Heart left ventricle (tissue), 16 donors: ENCODE measurements around the gene PRX. TPM values are rescaled to one million over a fixed set of nuclear protein-coding genes. Genes with fewer than 3 reads are reported as not detected.

Experiments used
- ATAC-seq, 4 donors: fragments of 200-7000 bp; cut with Tn5 transposase; one replicate each; pipeline ENCODE4 v1.9.1; 2020 to 2022; ENCODE audit warnings: moderate library complexity in 4 of 4, mild to moderate bottlenecking in 3 of 4, moderate number of reproducible peaks in 1 of 4
- DNase-seq, 5 donors: peaks; one replicate each; pipeline ENCODE4 v3.0.0-alpha.2; 2020
- H3K27ac ChIP-seq, 12 donors: fragments of 200-600 bp; sonication (generic) in 4 of 12; one replicate each; pipeline versions ENCODE4 v1.5.0 to v1.8.0; 2016 to 2022; ENCODE audit warnings: mild to moderate bottlenecking in 2 of 12
- H3K27me3 ChIP-seq, 9 donors: fragments of 200-600 bp; sonication (generic) in 2 of 9; one replicate each; pipeline versions ENCODE4 v1.5.1 to v1.8.0; 2016 to 2022; ENCODE audit warnings: mild to moderate bottlenecking in 3 of 9
- H3K36me3 ChIP-seq, 9 donors: fragments of 200-600 bp; sonication (generic) in 2 of 9; one replicate each; pipeline versions ENCODE4 v1.5.0 to v1.8.0; 2018 to 2022; ENCODE audit warnings: mild to moderate bottlenecking in 2 of 9
- H3K4me1 ChIP-seq, 12 donors: fragments of 200-600 bp; sonication (generic) in 4 of 12; one replicate each; pipeline versions ENCODE4 v1.5.0 to v1.8.0; 2016 to 2022; ENCODE audit warnings: mild to moderate bottlenecking in 3 of 12
- H3K4me3 ChIP-seq, 12 donors: fragments of 200-600 bp; sonication (generic) in 4 of 12; one replicate each; pipeline versions ENCODE4 v1.5.0 to v1.8.0; 2017 to 2022; ENCODE audit warnings: mild to moderate bottlenecking in 9 of 12, moderate library complexity in 4 of 12
- H3K9me3 ChIP-seq, 12 donors: fragments of 200-600 bp; sonication (generic) in 4 of 12; one replicate each; pipeline versions ENCODE4 v1.5.0 to v1.8.0; 2016 to 2022; ENCODE audit warnings: mild to moderate bottlenecking in 1 of 12
- CTCF ChIP-seq, 12 donors: fragments of 200-600 bp; sonication (generic) in 4 of 12; IDR thresholded peaks; one replicate each; pipeline versions ENCODE4 v1.5.0 to v1.8.0; 2018 to 2022; ENCODE audit warnings: antibody characterized with exemption in 12 of 12, mild to moderate bottlenecking in 5 of 12
- POLR2A ChIP-seq, 2 donors: fragments of 450-650 bp; IDR thresholded peaks; one replicate each; pipeline ENCODE4 v1.6.1; 2017; ENCODE audit warnings: antibody characterized with exemption in 2 of 2, mild to moderate bottlenecking in 2 of 2, moderate library complexity in 2 of 2
- WGBS, 4 donors: extraction: QIAGEN DNeasy Blood & Tissue Kit in 2 of 4; methylation state at CpG; one replicate each; pipeline versions ENCODE4 v1.1.5 to v1.1.7; 2013 to 2018; 5-methylcytosine and 5-hydroxymethylcytosine counted together
- intact Hi-C, 10 donors: fragments of 100-400 bp; cut with DNase I; formaldehyde crosslinking; loops; one replicate each; pipeline versions ENCODE4 v1.11.1 to v1.14.2; 2022
- polyA plus RNA-seq, 2 donors: library from polyadenylated mRNA; stranded (reverse); fragments of 200-250 nt; gene quantifications; one replicate each; pipeline ENCODE4 v1.2.3, GENCODE V29; 2013
- total RNA-seq, 9 donors: library from RNA; depleted of rRNA in 2 of 9; stranded (reverse); fragments of >200 nt in 2 of 9; fragmentation: NEBNext Ultra II Directional in 3 of 9; extraction: Animal tissue kit (Norgen Biotek cat#: 25700) in 3 of 9; gene quantifications; one replicate each; pipeline versions ENCODE4 v1.1.0 to v1.2.4, GENCODE V29; 2016 to 2023
- donor health status: ischemic (EF 13 %, LVEDD 7.1; RV severe dilation, severe dysfunction).
- donor health status: healthy with polysubstance abuse.
- donor health status: DM: no; HTN: yes; CAD: no.
- donor health status: DM: no; HTN: no; CAD: no.
- donor health status: ischemic (EF 25% LVEDD 6.9; RV normal size, moderate dysfunction).
- donor health status: ischemic (EF 25% LVEDD 5.7; RV mildly dilated, moderate dysfunction).
- donor health status: healthy.
- donor health status: DM: yes; HTN: yes; CAD: no.
- donor health status: ischemic (EF 35%, LVEDD 5.7; RV mildly dilated, moderate dysfunction).
- donor health status: nonischemic (EF 11% LVEDD 7.7; RV severe dilation, severe dysfunction).
- donor health status: DM: yes; HTN: yes; CAD: no.
- donor health status: PGD.
- donor health status: ischemic (EF 29% LVEDD 5.4; RV normal size, mild dysfunction).
- donor health status: nonischemic (EF 23%, LVEDD 6.1; RV moderate dilation, normal function).

The PRX gene
- total and polyA plus RNA-seq, 11 donors: 2.5 to 4.6 (median 3.1) TPM

GRCh38 chr19:40378509-40378908 is 34.7 kb downstream of the PRX start:
- H3K4me1 ChIP-seq: no peaks in the 10 kb centered on the region
- H3K27ac ChIP-seq: no peak overlapping the region
- H3K9me3 ChIP-seq: no peaks in the 10 kb centered on the region
- intact Hi-C loops: no loop called here
- H3K4me3 ChIP-seq: no peak overlapping the region
- WGBS, 4 donors: 83 to 95% (median 92%) methylated on average over 2 of the region's 2 CpGs
- H3K36me3 ChIP-seq: peaks cover 0 to 59% (median 45%) of the 10 kb centered on the region in 9 donors
- ATAC-seq: peak in 1 of 4 donors; percentile 43
- no peak for DNase-seq
- no peak for TF ChIP-seq CTCF (IDR thresholded peaks at IDR 0.05)
- no peak for TF ChIP-seq POLR2A (IDR thresholded peaks at IDR 0.05)
- H3K27me3 ChIP-seq: no peaks in the 10 kb centered on the region

DNA sequence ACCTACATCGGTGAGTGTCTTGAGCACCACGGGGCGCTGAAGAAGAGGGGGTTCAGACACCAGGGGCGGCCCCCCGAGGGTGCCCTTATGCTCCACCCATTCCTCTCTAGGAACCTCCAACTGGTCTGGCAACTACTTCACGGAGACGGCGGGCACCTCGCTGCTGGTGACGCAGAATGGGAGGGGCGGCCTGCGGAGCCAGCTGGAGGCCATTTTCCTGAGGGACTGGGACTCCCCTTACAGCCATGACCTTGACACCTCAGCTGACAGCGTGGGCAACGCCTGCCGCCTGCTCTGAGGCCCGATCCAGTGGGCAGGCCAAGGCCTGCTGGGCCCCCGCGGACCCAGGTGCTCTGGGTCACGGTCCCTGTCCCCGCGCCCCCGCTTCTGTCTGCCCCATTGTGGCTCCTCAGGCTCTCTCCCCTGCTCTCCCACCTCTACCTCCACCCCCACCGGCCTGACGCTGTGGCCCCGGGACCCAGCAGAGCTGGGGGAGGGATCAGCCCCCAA is 35.2 kb downstream of the PRX start:
- H3K27ac ChIP-seq: no peak overlapping the region
- DNase-seq (no peak), ATAC-seq (no peak)
- H3K4me3 ChIP-seq: no peak overlapping the region
- no peak for TF ChIP-seq POLR2A (IDR thresholded peaks at IDR 0.05)
- no peak for TF ChIP-seq CTCF (IDR thresholded peaks at IDR 0.05)
- intact Hi-C loops: no loop called here
- WGBS, 4 donors: 87 to 95% (median 93%) methylated on average over 20 to 25 of the region's 25 CpGs
- H3K4me1 ChIP-seq: no peaks in the 10 kb centered on the region
- no peaks in the 10 kb centered on the region for H3K27me3 ChIP-seq
- H3K36me3 ChIP-seq: peaks cover 0 to 65% (median 51%) of the 10 kb centered on the region in 9 donors
- H3K9me3 ChIP-seq: no peaks in the 10 kb centered on the region

DNA sequence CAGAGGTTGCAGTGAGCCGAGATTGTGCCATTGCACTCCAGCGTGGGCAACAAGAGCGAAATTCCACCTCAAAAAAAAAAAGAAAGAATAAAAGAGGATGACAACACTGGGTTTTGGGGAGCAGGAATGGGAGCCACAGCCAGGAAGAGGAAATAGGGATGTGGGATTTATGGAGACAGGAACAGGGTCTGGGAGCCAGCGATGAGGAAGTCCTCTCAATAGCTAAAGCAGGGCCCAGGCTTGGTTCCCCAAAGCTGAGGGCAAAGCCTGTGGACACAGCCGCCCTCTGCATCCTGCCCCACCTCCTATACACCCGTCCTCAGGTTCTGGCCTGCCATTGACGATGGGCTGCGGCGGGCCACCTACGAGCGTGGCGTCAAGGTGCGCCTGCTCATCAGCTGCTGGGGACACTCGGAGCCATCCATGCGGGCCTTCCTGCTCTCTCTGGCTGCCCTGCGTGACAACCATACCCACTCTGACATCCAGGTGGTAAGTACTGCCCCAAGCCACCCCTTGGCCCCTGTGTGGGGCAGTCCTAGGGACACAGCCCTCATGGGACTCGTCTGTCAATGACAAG is 36.8 kb downstream of the PRX start:
- Histone ChIP-seq H3K9me3 (no peaks in the 10 kb centered on the region), H3K36me3 (peaks cover 0 to 80% (median 67%) of the 10 kb centered on the region in 9 donors), H3K27ac (no peak overlapping the region), H3K27me3 (no peaks in the 10 kb centered on the region), H3K4me1 (no peaks in the 10 kb centered on the region), H3K4me3 (no peak overlapping the region)
- intact Hi-C loops: no loop called here
- ATAC-seq (no peak), DNase-seq (no peak)
- WGBS, 4 donors: 91 to 97% (median 93%) methylated on average over 17 of the region's 17 CpGs
- TF ChIP-seq POLR2A (IDR thresholded peaks at IDR 0.05) (no peak), CTCF (IDR thresholded peaks at IDR 0.05) (no peak)

DNA sequence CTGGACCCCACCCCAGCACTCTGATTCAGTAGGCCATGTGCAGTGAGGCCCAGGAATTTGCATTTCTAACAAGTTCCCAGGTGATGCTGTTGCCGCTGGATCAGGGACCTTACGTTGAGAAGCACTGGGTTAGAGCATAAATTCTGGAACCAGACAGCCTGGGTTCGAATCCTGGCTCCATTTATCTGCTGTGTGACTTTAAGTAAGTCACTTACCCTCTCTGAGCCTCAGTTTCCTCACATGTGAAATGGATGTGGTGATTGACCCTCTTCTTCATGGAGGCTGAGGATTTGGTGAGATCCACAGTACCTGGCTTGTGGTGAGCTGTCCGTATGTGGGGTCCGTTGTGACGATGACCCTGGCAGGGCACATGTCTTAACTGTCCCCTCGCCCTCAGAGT is 39.1 kb downstream of the PRX start:
- no peaks in the 10 kb centered on the region for H3K9me3 ChIP-seq
- intact Hi-C loops: no loop called here
- 94 to 99% (median 96%) methylated on average over 7 of the region's 7 CpGs for WGBS, 4 donors
- no peaks in the 10 kb centered on the region for H3K27me3 ChIP-seq
- no peak overlapping the region for H3K4me3 ChIP-seq
- ATAC-seq (no peak), DNase-seq (no peak)
- TF ChIP-seq POLR2A (IDR thresholded peaks at IDR 0.05) (no peak), CTCF (IDR thresholded peaks at IDR 0.05) (no peak)
- H3K4me1 ChIP-seq: no peaks in the 10 kb centered on the region
- H3K27ac ChIP-seq: no peak overlapping the region
- H3K36me3 ChIP-seq: peaks cover 0 to 90% (median 82%) of the 10 kb centered on the region in 9 donors
